Activated T-helper 9 cell treated with anti-CD3 and anti-CD28 coated beads, Interleukin-2, amount 50 U/mL, for 16 hours (primary cell): Measurements from ENCODE around the gene DYRK2.

Experiments used
- DNase-seq: peaks from one replicate; pipeline ENCODE4 v3.0.0-alpha.2; 2020; ENCODE audit warnings: low read depth

DYRK2 gene

GRCh38 chr12:67646775-67647174, 1.8 kb upstream of the DYRK2 start:
- no peak for DNase-seq

GRCh38 chr12:67647181-67647798, 1.3 kb upstream of the DYRK2 start:
- peak; percentile 5 for DNase-seq

- DNase-seq = peak; percentile 21
Measured at GRCh38 chr12:67647799-67648520, 585 bp upstream of the DYRK2 start.

- DNase-seq = no peak
Measured at GRCh38 chr12:67649261-67649569, 670 bp downstream of the DYRK2 start.

- DNase-seq = peak; percentile 31
Measured at GRCh38 chr12:67649570-67650387, 1.2 kb downstream of the DYRK2 start.

GRCh38 chr12:67650388-67651131, 2.0 kb downstream of the DYRK2 start:
- no peak for DNase-seq

GRCh38 chr12:67651132-67651695, 2.7 kb downstream of the DYRK2 start:
- no peak for DNase-seq

- no peak for DNase-seq
Measured at GRCh38 chr12:67655829-67656228, 7.3 kb downstream of the DYRK2 start.

GRCh38 chr12:67656251-67656650, 7.7 kb downstream of the DYRK2 start:
- DNase-seq = no peak

- DNase-seq = no peak
Measured at GRCh38 chr12:67658486-67658885, 9.9 kb downstream of the DYRK2 start.

GRCh38 chr12:67659292-67659691, 10.7 kb downstream of the DYRK2 start:
- no peak for DNase-seq

- DNase-seq = no peak
Measured at GRCh38 chr12:67661311-67662021, 12.9 kb downstream of the DYRK2 start.

- no peak for DNase-seq
Measured at GRCh38 chr12:67662910-67663538, 14.5 kb downstream of the DYRK2 start.

- no peak for DNase-seq
Measured at GRCh38 chr12:67664171-67664570, 15.6 kb downstream of the DYRK2 start.

GRCh38 chr12:67665679-67666078, 17.1 kb downstream of the DYRK2 start:
- no peak for DNase-seq

- no peak for DNase-seq
Measured at GRCh38 chr12:67666605-67667004, 18.1 kb downstream of the DYRK2 start.

GRCh38 chr12:67667276-67668073, 18.9 kb downstream of the DYRK2 start:
- DNase-seq = no peak

GRCh38 chr12:67669217-67669933, 20.8 kb downstream of the DYRK2 start:
- DNase-seq = no peak

GRCh38 chr12:67669934-67670631, 21.5 kb downstream of the DYRK2 start:
- DNase-seq = no peak
